ENCODE measurements around the gene STIP1. TPM values are rescaled to one million over a fixed set of nuclear protein-coding genes. Genes with fewer than 3 reads are reported as not detected.

Gene STIP1
- total and polyA plus RNA-seq, 2 of the 4 experiments (the other 2 are of a cell fraction), result 201 to 489 TPM

DNA sequence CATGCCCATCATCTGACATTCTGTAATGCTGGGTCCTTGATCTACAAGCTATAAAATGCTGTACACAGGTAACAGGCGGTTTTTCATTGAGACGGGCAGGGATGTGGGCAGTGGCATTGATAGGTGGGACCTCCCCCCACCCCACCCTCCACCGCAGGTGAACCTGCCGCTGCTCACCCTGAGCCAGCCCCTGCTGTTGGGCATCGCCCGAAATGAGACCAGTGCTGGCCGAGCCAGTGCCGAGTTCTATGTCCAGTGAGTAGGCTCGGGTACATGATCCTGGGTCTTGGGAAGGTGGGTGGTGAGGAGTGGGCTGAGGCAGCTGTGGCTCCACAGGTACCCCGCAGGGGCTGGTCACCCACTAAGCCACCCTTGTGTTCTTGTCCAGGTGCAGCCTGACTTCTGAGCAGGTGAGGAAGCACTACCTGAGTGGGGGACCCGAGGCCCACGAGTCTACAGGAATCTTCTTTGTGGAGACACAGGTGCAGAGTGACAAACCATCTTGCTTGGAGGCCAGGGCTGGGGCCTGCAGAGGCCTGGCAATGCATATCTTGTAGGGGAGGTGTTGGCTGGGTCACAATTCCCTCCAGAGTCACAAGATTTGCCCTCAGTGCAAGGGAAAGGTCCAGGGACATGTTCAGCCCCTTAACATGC is 43.2 kb downstream of the STIP1 start:
- dilution Hi-C loops (cut with HindIII; ENCODE audit: low sequenced_read_pairs, unreplicated experiment) (no loop called here), intact Hi-C loops (cut with micrococcal nuclease) (no loop called here), in situ Hi-C loops (cut with MboI; ENCODE audit: low sequenced_read_pairs) (no loop called here)
- Histone ChIP-seq H2BK120ac (ENCODE audit: low read depth, low read length) (no peak overlapping the region), H3K9ac (ENCODE audit: low read depth, low read length) (no peak overlapping the region), H2AFZ (replicated peaks; ENCODE audit: low read length, poor library complexity) (no peak overlapping the region), H3K4me3 (ENCODE audit: insufficient read depth, low read depth, low read length) (no peak overlapping the region), H3K36me3 (ENCODE audit: control insufficient read depth, insufficient read depth, low read length) (peaks cover under 1% of the 10 kb centered on the region; the same call in 1 of the 2 replicates), H4K8ac (ENCODE audit: low read depth in 2 of 2, low read length in 2 of 2) (no peak overlapping the region), H2BK5ac (ENCODE audit: low read depth, low read length, poor library complexity, severe bottlenecking) (no peak overlapping the region), H2BK15ac (ENCODE audit: low read depth, low read length) (no peak overlapping the region), H2AK5ac (ENCODE audit: low read depth, low read length) (0 out of 2 replicates have a peak overlapping the region, but pooled peaks have one; percentile 1), H3K23ac (ENCODE audit: low read depth, low read length) (0 out of 2 replicates have a peak overlapping the region, but pooled peaks have one; percentile 37), H3K4me2 (ENCODE audit: low read depth, low read length) (no peak overlapping the region; the same call in 1 of the 2 replicates), H3K79me1 (ENCODE audit: low read depth in 1 of 2, low read length in 2 of 2) (peaks cover 23 to 84% of the 10 kb centered on the region in 2 experiments), H4K5ac (ENCODE audit: low read depth, low read length) (no peak overlapping the region), H3K27ac (ENCODE audit: insufficient read depth, low read length) (no peak overlapping the region), H3K27me3 (ENCODE audit: control insufficient read depth, insufficient read depth, low read length) (no peaks in the 10 kb centered on the region), H3K14ac (replicated peaks; ENCODE audit: low read depth, low read length) (no peak overlapping the region), H2BK20ac (ENCODE audit: low read depth, low read length) (no peak overlapping the region), H4K91ac (ENCODE audit: insufficient read depth, low read depth, low read length) (no peak overlapping the region), H3K56ac (ENCODE audit: extremely low read depth, insufficient read depth, low read length) (no peak overlapping the region), H3K18ac (ENCODE audit: low read depth, low read length) (no peak overlapping the region), H4K20me1 (ENCODE audit: insufficient read depth, low read length) (no peaks in the 10 kb centered on the region; the same call in 1 of the 2 replicates), H3K9me1 (ENCODE audit: insufficient read depth, low read length) (peaks cover 19% of the 10 kb centered on the region), H3K9me3 (ENCODE audit: control insufficient read depth, insufficient read depth, low read length) (no peaks in the 10 kb centered on the region), H3K4ac (ENCODE audit: low read depth, low read length) (peak overlapping the region; percentile 64), H3K4me1 (ENCODE audit: control insufficient read depth, insufficient read depth, low read length) (peaks cover 23% of the 10 kb centered on the region), H2AK9ac (replicated peaks; ENCODE audit: low read depth, low read length, poor library complexity) (peak overlapping the region; percentile 62)
- TF ChIP-seq POLR2A (IDR thresholded peaks at IDR 0.05; ENCODE audit: low read depth, low read length) (no peak), CEBPB (IDR thresholded peaks at IDR 0.05; ENCODE audit: low read depth, low read length) (no peak), MAFK (IDR thresholded peaks at IDR 0.05; ENCODE audit: low read depth, low read length) (no peak), CHD1 (IDR thresholded peaks at IDR 0.05; ENCODE audit: low read depth, low read length) (no peak), RFX5 (IDR thresholded peaks at IDR 0.05; ENCODE audit: low read depth, low read length) (no peak), SMC3 (IDR thresholded peaks at IDR 0.05; ENCODE audit: low read depth, low read length) (no peak), RAD21 (IDR thresholded peaks at IDR 0.05; ENCODE audit: low read length) (no peak), RCOR1 (IDR thresholded peaks at IDR 0.05; ENCODE audit: insufficient replicate concordance, low read length) (no peak), MXI1 (IDR thresholded peaks at IDR 0.05; ENCODE audit: borderline replicate concordance, low read depth, low read length) (no peak), NFE2L2 (IDR thresholded peaks at IDR 0.05; ENCODE audit: low read depth, low read length) (no peak)
- TF ChIP-seq, protein P1, sequence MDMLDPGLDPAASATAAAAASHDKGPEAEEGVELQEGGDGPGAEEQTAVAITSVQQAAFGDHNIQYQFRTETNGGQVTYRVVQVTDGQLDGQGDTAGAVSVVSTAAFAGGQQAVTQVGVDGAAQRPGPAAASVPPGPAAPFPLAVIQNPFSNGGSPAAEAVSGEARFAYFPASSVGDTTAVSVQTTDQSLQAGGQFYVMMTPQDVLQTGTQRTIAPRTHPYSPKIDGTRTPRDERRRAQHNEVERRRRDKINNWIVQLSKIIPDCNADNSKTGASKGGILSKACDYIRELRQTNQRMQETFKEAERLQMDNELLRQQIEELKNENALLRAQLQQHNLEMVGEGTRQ (IDR thresholded peaks at IDR 0.05; ENCODE audit: low read depth, low read length), result no peak
- TF ChIP-seq, protein P2, sequence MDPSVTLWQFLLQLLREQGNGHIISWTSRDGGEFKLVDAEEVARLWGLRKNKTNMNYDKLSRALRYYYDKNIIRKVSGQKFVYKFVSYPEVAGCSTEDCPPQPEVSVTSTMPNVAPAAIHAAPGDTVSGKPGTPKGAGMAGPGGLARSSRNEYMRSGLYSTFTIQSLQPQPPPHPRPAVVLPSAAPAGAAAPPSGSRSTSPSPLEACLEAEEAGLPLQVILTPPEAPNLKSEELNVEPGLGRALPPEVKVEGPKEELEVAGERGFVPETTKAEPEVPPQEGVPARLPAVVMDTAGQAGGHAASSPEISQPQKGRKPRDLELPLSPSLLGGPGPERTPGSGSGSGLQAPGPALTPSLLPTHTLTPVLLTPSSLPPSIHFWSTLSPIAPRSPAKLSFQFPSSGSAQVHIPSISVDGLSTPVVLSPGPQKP (IDR thresholded peaks at IDR 0.05; ENCODE audit: borderline replicate concordance, low read depth, low read length), result no peak
- TF ChIP-seq, protein P3, sequence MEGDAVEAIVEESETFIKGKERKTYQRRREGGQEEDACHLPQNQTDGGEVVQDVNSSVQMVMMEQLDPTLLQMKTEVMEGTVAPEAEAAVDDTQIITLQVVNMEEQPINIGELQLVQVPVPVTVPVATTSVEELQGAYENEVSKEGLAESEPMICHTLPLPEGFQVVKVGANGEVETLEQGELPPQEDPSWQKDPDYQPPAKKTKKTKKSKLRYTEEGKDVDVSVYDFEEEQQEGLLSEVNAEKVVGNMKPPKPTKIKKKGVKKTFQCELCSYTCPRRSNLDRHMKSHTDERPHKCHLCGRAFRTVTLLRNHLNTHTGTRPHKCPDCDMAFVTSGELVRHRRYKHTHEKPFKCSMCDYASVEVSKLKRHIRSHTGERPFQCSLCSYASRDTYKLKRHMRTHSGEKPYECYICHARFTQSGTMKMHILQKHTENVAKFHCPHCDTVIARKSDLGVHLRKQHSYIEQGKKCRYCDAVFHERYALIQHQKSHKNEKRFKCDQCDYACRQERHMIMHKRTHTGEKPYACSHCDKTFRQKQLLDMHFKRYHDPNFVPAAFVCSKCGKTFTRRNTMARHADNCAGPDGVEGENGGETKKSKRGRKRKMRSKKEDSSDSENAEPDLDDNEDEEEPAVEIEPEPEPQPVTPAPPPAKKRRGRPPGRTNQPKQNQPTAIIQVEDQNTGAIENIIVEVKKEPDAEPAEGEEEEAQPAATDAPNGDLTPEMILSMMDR (conservative IDR thresholded peaks at IDR 0.05; ENCODE audit: low read depth, low read length), result no peak
- WGBS, 2 experiments (ENCODE audit: extremely low coverage in 2 of 2, insufficient read length in 1 of 2), result 83% methylated on average over 1 of the region's 12 CpGs; no CpG with 5 or more reads in 1 of the 2 experiments
- CTCF ChIA-PET, result interaction anchor here (0.6 kb wide), 1 partner anchor 1405 kb away, joined by 3 read pairs; no protein-coding TSS in a partner anchor
- no peak for DNase-seq
- no peak for ATAC-seq (ENCODE audit: low read depth)
- POLR2A ChIA-PET (ENCODE audit: unreplicated experiment), result no interaction called here
- BruUV-seq (replicated peaks), result no TSS peak
